H9 (cell line): Measurements from ENCODE around the gene HDAC7. TPM values are rescaled to one million over a fixed set of nuclear protein-coding genes. Genes with fewer than 3 reads are reported as not detected.

ENCODE experiments used
- DNase-seq: peaks from one replicate; pipeline ENCODE4 v3.0.0-alpha.2; 2017
- H2AFZ ChIP-seq: one replicate; pipeline ENCODE4 v1.6.1; 2013; ENCODE audit warnings: mild to moderate bottlenecking, low read length, control low read depth, moderate library complexity
- H2AK5ac ChIP-seq: 2 replicates; pipeline ENCODE4 v1.6.1; 2013; ENCODE audit warnings: low read length, control low read depth, mixed read lengths; ENCODE audit not compliant: insufficient read length
- H2BK120ac ChIP-seq: one replicate; pipeline ENCODE4 v1.6.1; 2013; ENCODE audit warnings: low read depth, mild to moderate bottlenecking, low read length, control low read depth, inconsistent platforms; ENCODE audit not compliant: poor library complexity, severe bottlenecking
- H2BK12ac ChIP-seq: 2 replicates; pipeline ENCODE4 v1.6.1; 2013; ENCODE audit warnings: low read length, control low read depth, mixed read lengths, low read depth; ENCODE audit not compliant: insufficient read length
- H2BK15ac ChIP-seq: 2 replicates; pipeline ENCODE4 v1.6.1; 2013; ENCODE audit warnings: low read depth, low read length, control low read depth
- H2BK20ac ChIP-seq: one replicate; pipeline ENCODE4 v1.6.1; 2013; ENCODE audit warnings: low read depth, mild to moderate bottlenecking, low read length, control low read depth, inconsistent platforms; ENCODE audit not compliant: poor library complexity, severe bottlenecking
- H2BK5ac ChIP-seq: 2 replicates; pipeline ENCODE4 v1.6.1; 2013; ENCODE audit warnings: low read length, control low read depth, mixed read lengths; ENCODE audit not compliant: insufficient read length
- H3K14ac ChIP-seq: 2 replicates; pipeline ENCODE4 v1.6.1; 2013; ENCODE audit warnings: low read length, control low read depth; ENCODE audit not compliant: insufficient read depth
- H3K18ac ChIP-seq: 2 replicates; pipeline ENCODE4 v1.6.1; 2013; ENCODE audit warnings: low read depth, mild to moderate bottlenecking, mixed read lengths, low read length, control low read depth; ENCODE audit not compliant: insufficient read length
- H3K23ac ChIP-seq: 2 replicates; pipeline ENCODE4 v1.6.1; 2013; ENCODE audit warnings: low read length, control low read depth, mixed read lengths, low read depth; ENCODE audit not compliant: insufficient read length
- H3K23me2 ChIP-seq: 2 replicates; pipeline ENCODE4 v1.6.1; 2013; ENCODE audit warnings: low read depth, mild to moderate bottlenecking, mixed read lengths, low read length, control low read depth; ENCODE audit not compliant: insufficient read length, poor library complexity, severe bottlenecking
- H3K27ac ChIP-seq: 2 replicates; pipeline ENCODE4 v1.5.1; 2013; ENCODE audit warnings: low read length, control low read depth, mixed read lengths, low read depth; ENCODE audit not compliant: insufficient read length
- H3K27me3 ChIP-seq: 2 replicates; pipeline ENCODE4 v1.6.1; 2013; ENCODE audit warnings: low read length, control low read depth, inconsistent platforms; ENCODE audit not compliant: insufficient read depth
- H3K4ac ChIP-seq: 2 replicates; pipeline ENCODE4 v1.6.1; 2013; ENCODE audit warnings: low read depth, mild to moderate bottlenecking, control low read depth, inconsistent platforms, low read length, moderate library complexity
- H3K4me1 ChIP-seq: 2 replicates; pipeline ENCODE4 v1.6.1; 2013; ENCODE audit warnings: low read length, control low read depth, inconsistent platforms; ENCODE audit not compliant: insufficient read depth
- H3K4me2 ChIP-seq: 2 replicates; pipeline ENCODE4 v1.6.1; 2013; ENCODE audit warnings: low read length, control low read depth, mixed read lengths; ENCODE audit not compliant: insufficient read length, insufficient read depth
- H3K56ac ChIP-seq: 2 replicates; pipeline ENCODE4 v1.6.1; 2013; ENCODE audit warnings: low read depth, mild to moderate bottlenecking, mixed read lengths, low read length, control low read depth; ENCODE audit not compliant: insufficient read length
- H3K79me1 ChIP-seq: 2 replicates; pipeline ENCODE4 v1.6.1; 2013; ENCODE audit warnings: low read depth, mild to moderate bottlenecking, moderate library complexity, low read length, control low read depth, inconsistent platforms; ENCODE audit not compliant: insufficient read depth, poor library complexity, severe bottlenecking
- H3K79me2 ChIP-seq: 2 replicates; pipeline ENCODE4 v1.6.1; 2013; ENCODE audit warnings: low read length, control low read depth, inconsistent platforms; ENCODE audit not compliant: insufficient read depth
- H3K9ac ChIP-seq: 2 replicates; pipeline ENCODE4 v1.6.1; 2013; ENCODE audit warnings: low read length, control low read depth, mixed read lengths; ENCODE audit not compliant: insufficient read length; ENCODE audit errors: extremely low read depth
- H3K9me3 ChIP-seq: one replicate; pipeline ENCODE4 v1.6.1; 2013; ENCODE audit warnings: low read depth, low read length, inconsistent platforms; ENCODE audit not compliant: control insufficient read depth
- H3T11ph ChIP-seq: one replicate; pipeline ENCODE4 v1.6.1; 2013; ENCODE audit warnings: mild to moderate bottlenecking, low read length, control low read depth, inconsistent platforms
- H4K20me1 ChIP-seq: one replicate; pipeline ENCODE4 v1.6.1; 2013; ENCODE audit not compliant: control insufficient read depth, insufficient read length, insufficient read depth
- H4K5ac ChIP-seq: 2 replicates; pipeline ENCODE4 v1.6.1; 2013; ENCODE audit warnings: low read depth, mild to moderate bottlenecking, mixed read lengths, low read length, control low read depth; ENCODE audit not compliant: insufficient read length
- H4K8ac ChIP-seq: replicated peaks from 2 replicates; pipeline ENCODE4 v1.6.1; 2013; ENCODE audit warnings: low read length, control low read depth, mixed read lengths, low read depth; ENCODE audit not compliant: insufficient read length
- H4K91ac ChIP-seq: 2 replicates; pipeline ENCODE4 v1.6.1; 2013; ENCODE audit warnings: low read depth, mild to moderate bottlenecking, moderate library complexity, mixed read lengths, low read length, control low read depth; ENCODE audit not compliant: insufficient read length
- H3K27ac Mint-ChIP-seq, 3 experiments: 2 replicates in 2 of 3; 3 replicates in 1 of 3; pipeline ENCODE4 v1.8.0; 2020 to 2021; ENCODE audit warnings: mixed read lengths in 3 of 3, mild to moderate bottlenecking in 1 of 3, moderate library complexity in 1 of 3
- H3K27me3 Mint-ChIP-seq: 2 replicates; pipeline ENCODE4 v1.8.0; 2021; ENCODE audit warnings: low read depth, mild to moderate bottlenecking, moderate library complexity, mixed read lengths
- H3K36me3 Mint-ChIP-seq, 3 experiments: 2 replicates in 2 of 3; 3 replicates in 1 of 3; pipeline ENCODE4 v1.8.0; 2020 to 2021; ENCODE audit warnings: low read depth in 3 of 3, mixed read lengths in 3 of 3; ENCODE audit not compliant: insufficient read depth in 1 of 3
- H3K4me1 Mint-ChIP-seq, 2 experiments: 2 replicates each; pipeline ENCODE4 v1.8.0; 2020; ENCODE audit warnings: mixed read lengths in 2 of 2
- H3K4me3 Mint-ChIP-seq, 2 experiments: 2 replicates in 1 of 2; 3 replicates in 1 of 2; pipeline ENCODE4 v1.8.0; 2020 to 2021; ENCODE audit warnings: mild to moderate bottlenecking in 2 of 2, mixed read lengths in 2 of 2, moderate library complexity in 1 of 2
- H3K9me3 Mint-ChIP-seq, 2 experiments: 2 replicates in 1 of 2; 3 replicates in 1 of 2; pipeline ENCODE4 v1.8.0; 2020; ENCODE audit warnings: mild to moderate bottlenecking in 2 of 2, mixed read lengths in 2 of 2, moderate library complexity in 1 of 2
- WGBS: extraction: QIAGEN DNeasy Blood & Tissue Kit; methylation state at CpG from one replicate; pipeline ENCODE4 v1.1.7; 2013; ENCODE audit warnings: missing lambda C conversion rate, low lambda C conversion rate, mixed read lengths; ENCODE audit not compliant: insufficient read length; ENCODE audit errors: extremely low coverage; 5-methylcytosine and 5-hydroxymethylcytosine counted together
- total RNA-seq: library from RNA; stranded (reverse); gene quantifications from 2 replicates; pipeline ENCODE4 v1.2.1, GENCODE V29; 2021
- TF ChIP-seq, protein P1 (sequence below): fragments of 200-600 bp; sonication (generic); conservative IDR thresholded peaks from 3 replicates; pipeline ENCODE4 v1.8.0; 2021; ENCODE audit warnings: antibody characterized with exemption, mild to moderate bottlenecking

The HDAC7 gene
- total RNA-seq, 1 experiment from 2014 or later, result 72.1 TPM

DNA sequence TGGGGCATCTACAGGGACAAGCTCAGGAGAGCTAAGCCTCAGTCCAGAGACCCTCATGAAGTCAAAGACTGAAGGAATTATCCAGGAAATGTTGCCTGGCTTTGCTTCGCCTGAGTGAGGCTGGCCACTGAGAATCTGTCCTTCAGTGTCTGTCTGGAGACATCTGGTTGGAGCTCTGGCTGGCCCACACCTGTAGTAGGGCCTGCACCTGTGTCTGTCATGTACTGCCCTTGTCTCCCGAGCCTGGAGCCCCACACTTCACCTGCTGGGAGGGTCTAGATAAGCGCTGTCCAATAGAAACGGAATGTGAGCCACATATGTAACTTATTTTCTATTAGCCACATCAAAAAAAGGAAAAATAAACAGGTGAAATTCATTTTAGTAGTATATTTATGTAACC lies 9.9 kb upstream of the HDAC7 start:
- H4K20me1 ChIP-seq, result no peaks in the 10 kb centered on the region
- Mint-ChIP-seq H3K4me3 (no peak overlapping the region), H3K27me3 (no peaks in the 10 kb centered on the region; the same call in 1 of the 2 replicates), H3K9me3 (no peaks in the 10 kb centered on the region; a peak in 2 of 5 replicates), H3K4me1 (peaks cover 26 to 40% of the 10 kb centered on the region in 2 experiments), H3K36me3 (no peaks in the 10 kb centered on the region), H3K27ac (no peak overlapping the region)
- H2BK5ac ChIP-seq, result no peak overlapping the region
- 0 out of 2 replicates have a peak, but pooled peaks cover 7% of the 10 kb centered on the region for H3K4me1 ChIP-seq
- TF ChIP-seq, protein P1, sequence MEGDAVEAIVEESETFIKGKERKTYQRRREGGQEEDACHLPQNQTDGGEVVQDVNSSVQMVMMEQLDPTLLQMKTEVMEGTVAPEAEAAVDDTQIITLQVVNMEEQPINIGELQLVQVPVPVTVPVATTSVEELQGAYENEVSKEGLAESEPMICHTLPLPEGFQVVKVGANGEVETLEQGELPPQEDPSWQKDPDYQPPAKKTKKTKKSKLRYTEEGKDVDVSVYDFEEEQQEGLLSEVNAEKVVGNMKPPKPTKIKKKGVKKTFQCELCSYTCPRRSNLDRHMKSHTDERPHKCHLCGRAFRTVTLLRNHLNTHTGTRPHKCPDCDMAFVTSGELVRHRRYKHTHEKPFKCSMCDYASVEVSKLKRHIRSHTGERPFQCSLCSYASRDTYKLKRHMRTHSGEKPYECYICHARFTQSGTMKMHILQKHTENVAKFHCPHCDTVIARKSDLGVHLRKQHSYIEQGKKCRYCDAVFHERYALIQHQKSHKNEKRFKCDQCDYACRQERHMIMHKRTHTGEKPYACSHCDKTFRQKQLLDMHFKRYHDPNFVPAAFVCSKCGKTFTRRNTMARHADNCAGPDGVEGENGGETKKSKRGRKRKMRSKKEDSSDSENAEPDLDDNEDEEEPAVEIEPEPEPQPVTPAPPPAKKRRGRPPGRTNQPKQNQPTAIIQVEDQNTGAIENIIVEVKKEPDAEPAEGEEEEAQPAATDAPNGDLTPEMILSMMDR, result no peak
- no peak overlapping the region for H3K4ac ChIP-seq
- H3K14ac ChIP-seq, result no peak overlapping the region
- no peak overlapping the region for H2BK120ac ChIP-seq
- no peak for DNase-seq
- H2AFZ ChIP-seq, result no peak overlapping the region
- peak overlapping the region; percentile 4 for H3K4me2 ChIP-seq
- no peaks in the 10 kb centered on the region for H3K9me3 ChIP-seq
- no peak overlapping the region for H2BK12ac ChIP-seq
- H3K79me2 ChIP-seq, result no peaks in the 10 kb centered on the region
- no peaks in the 10 kb centered on the region for H3K79me1 ChIP-seq
- no peak overlapping the region for H3K18ac ChIP-seq
- H3K23ac ChIP-seq, result no peak overlapping the region
- no peak overlapping the region for H3K27ac ChIP-seq
- no CpG with 5 or more reads among the region's 4 CpGs for WGBS
- H4K91ac ChIP-seq, result no peak overlapping the region
- H3K27me3 ChIP-seq, result no peaks in the 10 kb centered on the region
- H3K56ac ChIP-seq, result no peak overlapping the region
- no peak overlapping the region for H2BK20ac ChIP-seq
- no peaks in the 10 kb centered on the region for H3K23me2 ChIP-seq
- no peak overlapping the region for H2BK15ac ChIP-seq
- no peak overlapping the region for H2AK5ac ChIP-seq
- no peak overlapping the region for H4K8ac ChIP-seq
- no peak overlapping the region for H3T11ph ChIP-seq
- no peak overlapping the region for H4K5ac ChIP-seq
- no peak overlapping the region for H3K9ac ChIP-seq
